ENCODE results near the gene NUP205.

The NUP205 gene

DNA sequence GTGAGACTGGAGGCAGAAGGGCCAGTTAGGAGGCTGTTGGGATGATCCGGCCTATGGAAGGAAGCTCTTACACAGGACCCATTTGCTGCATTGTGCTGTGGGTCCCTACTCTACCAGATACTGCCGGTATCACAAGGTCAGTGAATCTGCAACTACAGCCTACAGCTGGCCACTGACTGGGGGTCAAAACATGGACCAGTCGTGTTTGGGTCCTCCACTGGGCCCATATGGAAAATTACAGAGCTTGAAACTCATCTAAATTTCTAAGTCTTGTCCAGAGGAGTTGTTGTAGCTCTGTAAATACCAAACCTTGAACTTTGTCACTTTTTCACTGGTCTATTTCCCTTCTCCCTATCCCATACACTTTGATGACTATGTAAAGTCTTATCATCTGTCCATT, 5.6 kb upstream of the NUP205 start:
- WGBS (ENCODE audit: extremely low coverage, insufficient coverage, low lambda C conversion rate): no CpG with 5 or more reads among the region's 3 CpGs
- H3K4me2 ChIP-seq (ENCODE audit: low read length): no peak overlapping the region
- H4K8ac ChIP-seq (ENCODE audit: low read depth, low read length): no peak overlapping the region
- no peak overlapping the region for H3K4ac ChIP-seq (ENCODE audit: low read depth, low read length)
- no peak overlapping the region for H3K23ac ChIP-seq (ENCODE audit: low read length)
- H2AK5ac ChIP-seq (ENCODE audit: low read length): no peak overlapping the region
- no peaks in the 10 kb centered on the region for H3K4me1 ChIP-seq (ENCODE audit: control insufficient read depth, low read depth, low read length)
- H3K9ac ChIP-seq (ENCODE audit: low read length): no peak overlapping the region
- H2BK15ac ChIP-seq (replicated peaks; ENCODE audit: low read depth): no peak overlapping the region
- no peak overlapping the region for H2BK5ac ChIP-seq (ENCODE audit: low read length)
- H3K36me3 ChIP-seq (ENCODE audit: control insufficient read depth, insufficient read depth, low read length): no peaks in the 10 kb centered on the region
- no peak overlapping the region for H2BK120ac ChIP-seq (ENCODE audit: low read depth, low read length)
- H3K79me2 ChIP-seq (ENCODE audit: control insufficient read depth, insufficient read depth, low read length): no peaks in the 10 kb centered on the region
- H3K79me1 ChIP-seq (ENCODE audit: low read length): no peaks in the 10 kb centered on the region
- no peak overlapping the region for H3K18ac ChIP-seq (ENCODE audit: low read length)
- no peak overlapping the region for H3K56ac ChIP-seq (ENCODE audit: low read length)
- H3K4me3 ChIP-seq (ENCODE audit: low read length): no peak overlapping the region
- H3K27me3 ChIP-seq (ENCODE audit: insufficient read depth, low read length, poor library complexity): no peaks in the 10 kb centered on the region
- no peak for DNase-seq
- H3K27ac ChIP-seq (ENCODE audit: low read depth, low read length): no peak overlapping the region
- no peak overlapping the region for H4K5ac ChIP-seq (ENCODE audit: low read length)

DNA sequence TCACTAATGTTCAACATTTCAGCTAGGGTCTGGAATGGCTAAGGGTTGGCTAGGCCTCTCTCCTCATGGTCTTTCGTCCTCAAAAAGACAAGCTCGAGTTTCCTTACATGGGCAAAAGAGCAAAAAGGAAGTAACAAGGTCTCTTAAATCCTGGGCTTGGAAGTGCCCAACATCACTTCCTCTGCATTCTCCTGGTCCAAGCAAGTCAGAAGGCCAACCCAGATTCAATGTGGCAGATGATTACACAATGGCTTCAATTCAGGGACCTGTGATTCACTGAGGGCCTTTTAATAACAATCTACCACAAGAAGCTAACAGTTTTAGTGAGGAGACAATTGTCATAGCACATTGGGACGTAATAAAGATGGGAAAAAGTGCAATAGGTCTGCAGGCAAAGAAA, 4.4 kb upstream of the NUP205 start:
- H3K27me3 ChIP-seq (ENCODE audit: insufficient read depth, low read length, poor library complexity): no peaks in the 10 kb centered on the region
- no peak overlapping the region for H2AK5ac ChIP-seq (ENCODE audit: low read length)
- H3K18ac ChIP-seq (ENCODE audit: low read length): no peak overlapping the region
- H3K4ac ChIP-seq (ENCODE audit: low read depth, low read length): no peak overlapping the region
- H3K27ac ChIP-seq (ENCODE audit: low read depth, low read length): no peak overlapping the region
- no peak overlapping the region for H2BK120ac ChIP-seq (ENCODE audit: low read depth, low read length)
- H3K36me3 ChIP-seq (ENCODE audit: control insufficient read depth, insufficient read depth, low read length): no peaks in the 10 kb centered on the region
- H3K4me2 ChIP-seq (ENCODE audit: low read length): no peak overlapping the region
- WGBS (ENCODE audit: extremely low coverage, insufficient coverage, low lambda C conversion rate): no CpG with 5 or more reads among the region's 3 CpGs
- H3K4me3 ChIP-seq (ENCODE audit: low read length): no peak overlapping the region
- no peaks in the 10 kb centered on the region for H3K4me1 ChIP-seq (ENCODE audit: control insufficient read depth, low read depth, low read length)
- H4K8ac ChIP-seq (ENCODE audit: low read depth, low read length): no peak overlapping the region
- H3K79me1 ChIP-seq (ENCODE audit: low read length): no peaks in the 10 kb centered on the region
- H2BK5ac ChIP-seq (ENCODE audit: low read length): no peak overlapping the region
- no peak for DNase-seq
- no peak overlapping the region for H3K9ac ChIP-seq (ENCODE audit: low read length)
- no peak overlapping the region for H3K23ac ChIP-seq (ENCODE audit: low read length)
- peaks cover 4% of the 10 kb centered on the region for H3K79me2 ChIP-seq (ENCODE audit: control insufficient read depth, insufficient read depth, low read length)
- H2BK15ac ChIP-seq (replicated peaks; ENCODE audit: low read depth): no peak overlapping the region
- H4K5ac ChIP-seq (ENCODE audit: low read length): no peak overlapping the region
- no peak overlapping the region for H3K56ac ChIP-seq (ENCODE audit: low read length)

- H2BK120ac ChIP-seq (ENCODE audit: low read depth, low read length): peak overlapping the region; percentile 83
- H3K27ac ChIP-seq (ENCODE audit: low read depth, low read length): peak overlapping the region; percentile 67
- no CpG with 5 or more reads among the region's 16 CpGs for WGBS (ENCODE audit: extremely low coverage, insufficient coverage, low lambda C conversion rate)
- no peak overlapping the region for H2AK5ac ChIP-seq (ENCODE audit: low read length)
- peak overlapping the region; percentile 30 for H4K8ac ChIP-seq (ENCODE audit: low read depth, low read length)
- no peaks in the 10 kb centered on the region for H3K36me3 ChIP-seq (ENCODE audit: control insufficient read depth, insufficient read depth, low read length)
- H3K23ac ChIP-seq (ENCODE audit: low read length): no peak overlapping the region
- H3K18ac ChIP-seq (ENCODE audit: low read length): peak overlapping the region; percentile 62
- H2BK15ac ChIP-seq (replicated peaks; ENCODE audit: low read depth): no peak overlapping the region
- H3K4me1 ChIP-seq (ENCODE audit: control insufficient read depth, low read depth, low read length): peaks cover 2% of the 10 kb centered on the region
- peak overlapping the region; percentile 92 for H3K4me2 ChIP-seq (ENCODE audit: low read length)
- H3K9ac ChIP-seq (ENCODE audit: low read length): peak overlapping the region; percentile 92
- peaks cover 3% of the 10 kb centered on the region for H3K79me1 ChIP-seq (ENCODE audit: low read length)
- DNase-seq: peak; percentile 89
- H3K27me3 ChIP-seq (ENCODE audit: insufficient read depth, low read length, poor library complexity): no peaks in the 10 kb centered on the region
- H3K56ac ChIP-seq (ENCODE audit: low read length): peak overlapping the region; percentile 76
- H3K79me2 ChIP-seq (ENCODE audit: control insufficient read depth, insufficient read depth, low read length): peaks cover 45% of the 10 kb centered on the region
- peak overlapping the region; percentile 86 for H3K4me3 ChIP-seq (ENCODE audit: low read length)
- peak overlapping the region; percentile 87 for H3K4ac ChIP-seq (ENCODE audit: low read depth, low read length)
- peak overlapping the region; percentile 0 for H2BK5ac ChIP-seq (ENCODE audit: low read length)
- no peak overlapping the region for H4K5ac ChIP-seq (ENCODE audit: low read length)
Observed at GRCh38 chr7:135558337-135558767, 635 bp downstream of the NUP205 start.

- H2BK120ac ChIP-seq (ENCODE audit: low read depth, low read length): no peak overlapping the region
- H4K8ac ChIP-seq (ENCODE audit: low read depth, low read length): no peak overlapping the region
- H3K79me1 ChIP-seq (ENCODE audit: low read length): peaks cover 3% of the 10 kb centered on the region
- no peak overlapping the region for H2BK5ac ChIP-seq (ENCODE audit: low read length)
- H3K4me3 ChIP-seq (ENCODE audit: low read length): peak overlapping the region; percentile 86
- no peak overlapping the region for H2AK5ac ChIP-seq (ENCODE audit: low read length)
- H3K27ac ChIP-seq (ENCODE audit: low read depth, low read length): no peak overlapping the region
- peak overlapping the region; percentile 92 for H3K4me2 ChIP-seq (ENCODE audit: low read length)
- H3K18ac ChIP-seq (ENCODE audit: low read length): no peak overlapping the region
- H2BK15ac ChIP-seq (replicated peaks; ENCODE audit: low read depth): no peak overlapping the region
- no peak overlapping the region for H3K23ac ChIP-seq (ENCODE audit: low read length)
- H4K5ac ChIP-seq (ENCODE audit: low read length): no peak overlapping the region
- no peak for DNase-seq
- no peak overlapping the region for H3K4ac ChIP-seq (ENCODE audit: low read depth, low read length)
- WGBS (ENCODE audit: extremely low coverage, insufficient coverage, low lambda C conversion rate): no CpG with 5 or more reads among the region's 5 CpGs
- H3K27me3 ChIP-seq (ENCODE audit: insufficient read depth, low read length, poor library complexity): no peaks in the 10 kb centered on the region
- H3K9ac ChIP-seq (ENCODE audit: low read length): peak overlapping the region; percentile 92
- peak overlapping the region; percentile 42 for H3K56ac ChIP-seq (ENCODE audit: low read length)
- H3K79me2 ChIP-seq (ENCODE audit: control insufficient read depth, insufficient read depth, low read length): peaks cover 50% of the 10 kb centered on the region
- H3K36me3 ChIP-seq (ENCODE audit: control insufficient read depth, insufficient read depth, low read length): no peaks in the 10 kb centered on the region
- peaks cover 2% of the 10 kb centered on the region for H3K4me1 ChIP-seq (ENCODE audit: control insufficient read depth, low read depth, low read length)
Observed at GRCh38 chr7:135558881-135559280, 1.2 kb downstream of the NUP205 start.

- no peak overlapping the region for H3K18ac ChIP-seq (ENCODE audit: low read length)
- no peak overlapping the region for H3K9ac ChIP-seq (ENCODE audit: low read length)
- no peak overlapping the region for H3K4me3 ChIP-seq (ENCODE audit: low read length)
- H3K4me1 ChIP-seq (ENCODE audit: control insufficient read depth, low read depth, low read length): peaks cover 2% of the 10 kb centered on the region
- H2BK120ac ChIP-seq (ENCODE audit: low read depth, low read length): no peak overlapping the region
- no peak overlapping the region for H4K8ac ChIP-seq (ENCODE audit: low read depth, low read length)
- H3K79me1 ChIP-seq (ENCODE audit: low read length): peaks cover 3% of the 10 kb centered on the region
- no peak overlapping the region for H2BK15ac ChIP-seq (replicated peaks; ENCODE audit: low read depth)
- no peak for DNase-seq
- peaks cover 66% of the 10 kb centered on the region for H3K79me2 ChIP-seq (ENCODE audit: control insufficient read depth, insufficient read depth, low read length)
- H3K27ac ChIP-seq (ENCODE audit: low read depth, low read length): no peak overlapping the region
- H3K56ac ChIP-seq (ENCODE audit: low read length): no peak overlapping the region
- no peak overlapping the region for H2AK5ac ChIP-seq (ENCODE audit: low read length)
- no peak overlapping the region for H3K4ac ChIP-seq (ENCODE audit: low read depth, low read length)
- H3K23ac ChIP-seq (ENCODE audit: low read length): no peak overlapping the region
- no peaks in the 10 kb centered on the region for H3K36me3 ChIP-seq (ENCODE audit: control insufficient read depth, insufficient read depth, low read length)
- no peak overlapping the region for H2BK5ac ChIP-seq (ENCODE audit: low read length)
- no peak overlapping the region for H3K4me2 ChIP-seq (ENCODE audit: low read length)
- H4K5ac ChIP-seq (ENCODE audit: low read length): no peak overlapping the region
- H3K27me3 ChIP-seq (ENCODE audit: insufficient read depth, low read length, poor library complexity): no peaks in the 10 kb centered on the region
- WGBS (ENCODE audit: extremely low coverage, insufficient coverage, low lambda C conversion rate): no CpG with 5 or more reads among the region's 1 CpG
Observed at GRCh38 chr7:135560631-135561030, 2.9 kb downstream of the NUP205 start.

GRCh38 chr7:135562720-135563119, 5.0 kb downstream of the NUP205 start:
- peaks cover 79% of the 10 kb centered on the region for H3K79me2 ChIP-seq (ENCODE audit: control insufficient read depth, insufficient read depth, low read length)
- H2BK120ac ChIP-seq (ENCODE audit: low read depth, low read length): no peak overlapping the region
- H3K4ac ChIP-seq (ENCODE audit: low read depth, low read length): no peak overlapping the region
- no peak overlapping the region for H3K27ac ChIP-seq (ENCODE audit: low read depth, low read length)
- no peak overlapping the region for H3K4me2 ChIP-seq (ENCODE audit: low read length)
- no peak overlapping the region for H4K8ac ChIP-seq (ENCODE audit: low read depth, low read length)
- H3K27me3 ChIP-seq (ENCODE audit: insufficient read depth, low read length, poor library complexity): no peaks in the 10 kb centered on the region
- H2AK5ac ChIP-seq (ENCODE audit: low read length): no peak overlapping the region
- no peak overlapping the region for H3K23ac ChIP-seq (ENCODE audit: low read length)
- DNase-seq: peak; percentile 92
- H2BK5ac ChIP-seq (ENCODE audit: low read length): no peak overlapping the region
- H3K4me3 ChIP-seq (ENCODE audit: low read length): no peak overlapping the region
- no peak overlapping the region for H3K9ac ChIP-seq (ENCODE audit: low read length)
- H3K18ac ChIP-seq (ENCODE audit: low read length): no peak overlapping the region
- peak overlapping the region; percentile 7 for H3K56ac ChIP-seq (ENCODE audit: low read length)
- no peak overlapping the region for H2BK15ac ChIP-seq (replicated peaks; ENCODE audit: low read depth)
- WGBS (ENCODE audit: extremely low coverage, insufficient coverage, low lambda C conversion rate): no CpG with 5 or more reads among the region's 8 CpGs
- no peak overlapping the region for H4K5ac ChIP-seq (ENCODE audit: low read length)
- H3K4me1 ChIP-seq (ENCODE audit: control insufficient read depth, low read depth, low read length): peaks cover 2% of the 10 kb centered on the region
- H3K36me3 ChIP-seq (ENCODE audit: control insufficient read depth, insufficient read depth, low read length): no peaks in the 10 kb centered on the region
- H3K79me1 ChIP-seq (ENCODE audit: low read length): peaks cover 3% of the 10 kb centered on the region
